B cell (primary cell): Measurements from ENCODE around the gene DNAJB6. TPM values are rescaled to one million over a fixed set of nuclear protein-coding genes. Genes with fewer than 3 reads are reported as not detected.

ENCODE experiments used
- ATAC-seq: fragments of 200-7000 bp; cut with Tn5 transposase; one replicate; pipeline ENCODE4 v1.10.0; 2021; ENCODE audit warnings: low read depth, mild to moderate bottlenecking, moderate number of reproducible peaks, moderate library complexity
- CTCF ChIA-PET: fragments of 350-600 bp; sonication (Branson Sonifier 250); formaldehyde crosslinking; loops from one replicate; lab custom pipeline; 2021; ENCODE audit warnings: antibody characterized with exemption, inconsistent platforms; lab: Charles Lee
- POLR2A ChIA-PET: fragments of 350-600 bp; sonication (Branson Sonifier 250); formaldehyde crosslinking; loops from one replicate; lab custom pipeline; 2021; ENCODE audit warnings: antibody characterized with exemption; lab: Charles Lee
- DNase-seq: peaks from one replicate; pipeline ENCODE4 v3.0.0; 2013
- H2AFZ ChIP-seq: 2 replicates; pipeline ENCODE4 v1.6.1; 2012; ENCODE audit warnings: mild to moderate bottlenecking, low read depth, low read length; ENCODE audit not compliant: insufficient read depth, poor library complexity, severe bottlenecking
- H3K27ac ChIP-seq, 2 donors: 1 replicate in 1 of 2; 2 replicates in 1 of 2; pipeline ENCODE4 v1.5.1; 2012 to 2013; ENCODE audit warnings: low read length in 2 of 2, mild to moderate bottlenecking in 2 of 2, moderate library complexity in 1 of 2
- H3K27me3 ChIP-seq, 4 experiments: fragments of 200-600 bp in 1 of 4; sonication (generic) in 1 of 4; replicated peaks in 1 of 4; 1 replicate in 2 of 4; 2 replicates in 2 of 4; pipeline versions ENCODE4 v1.6.1 to v1.7.0; 2013 to 2016; ENCODE audit warnings: low read length in 3 of 4, mild to moderate bottlenecking in 2 of 4, mixed read lengths in 1 of 4, moderate library complexity in 1 of 4; ENCODE audit not compliant: insufficient read depth in 4 of 4, control insufficient read depth in 3 of 4; ENCODE audit errors: control extremely low read depth in 1 of 4
- H3K36me3 ChIP-seq, 2 experiments: replicated peaks in 1 of 2; 1 replicate in 1 of 2; 2 replicates in 1 of 2; pipeline versions ENCODE4 v1.6.1 to v1.7.1; 2013; ENCODE audit warnings: low read length in 1 of 2; ENCODE audit not compliant: insufficient read depth in 2 of 2, control insufficient read depth in 1 of 2; ENCODE audit errors: control extremely low read depth in 1 of 2, extremely low read depth in 1 of 2
- H3K4me1 ChIP-seq, 2 donors: fragments of 200-600 bp in 1 of 2; sonication (generic) in 1 of 2; 1 replicate in 1 of 2; 2 replicates in 1 of 2; pipeline versions ENCODE4 v1.5.1 to v1.6.1; 2013 to 2017; ENCODE audit warnings: low read length in 2 of 2; ENCODE audit not compliant: control insufficient read depth in 2 of 2, insufficient read depth in 2 of 2
- H3K4me2 ChIP-seq: replicated peaks from 2 replicates; pipeline ENCODE3; 2012; ENCODE audit warnings: mild to moderate bottlenecking, low read depth, low read length; ENCODE audit not compliant: poor library complexity, severe bottlenecking
- H3K4me3 ChIP-seq, 5 experiments: fragments of 200-600 bp in 1 of 5; sonication (generic) in 1 of 5; 1 replicate in 3 of 5; 2 replicates in 2 of 5; pipeline versions ENCODE4 v1.5.1 to v1.7.0; 2011 to 2016; ENCODE audit warnings: low read length in 4 of 5, mild to moderate bottlenecking in 4 of 5, low read depth in 2 of 5, control low read depth in 1 of 5, moderate library complexity in 1 of 5; ENCODE audit not compliant: insufficient read depth in 1 of 5; ENCODE audit errors: control extremely low read depth in 1 of 5, extremely low read depth in 1 of 5
- H3K79me2 ChIP-seq: fragments of 200-600 bp; sonication (generic); one replicate; pipeline ENCODE4 v1.6.0; 2016; ENCODE audit warnings: low read length; ENCODE audit not compliant: control insufficient read depth, insufficient read depth
- H3K9ac ChIP-seq: fragments of 200-600 bp; sonication (generic); 2 replicates; pipeline ENCODE4 v1.6.1; 2017; ENCODE audit warnings: mild to moderate bottlenecking, low read length, moderate library complexity
- H3K9me3 ChIP-seq, 3 donors: one replicate each; pipeline versions ENCODE4 v1.6.1 to v1.7.1; 2013; ENCODE audit warnings: low read length in 2 of 3; ENCODE audit not compliant: control insufficient read depth in 2 of 3, insufficient read depth in 1 of 3; ENCODE audit errors: control extremely low read depth in 1 of 3
- H4K20me1 ChIP-seq: 2 replicates; pipeline ENCODE4 v1.6.0; 2012; ENCODE audit warnings: mild to moderate bottlenecking, low read length; ENCODE audit not compliant: insufficient read depth, control insufficient read depth, poor library complexity, severe bottlenecking
- H3K27ac Mint-ChIP-seq: one replicate; pipeline ENCODE4 v1.8.0; 2021; ENCODE audit warnings: mixed read lengths
- H3K27me3 Mint-ChIP-seq: one replicate; pipeline ENCODE4 v1.8.0; 2021; ENCODE audit warnings: mixed read lengths
- H3K4me1 Mint-ChIP-seq: one replicate; pipeline ENCODE4 v1.8.0; 2021; ENCODE audit warnings: mixed read lengths
- H3K4me3 Mint-ChIP-seq: one replicate; pipeline ENCODE4 v1.8.0; 2021; ENCODE audit warnings: mixed read lengths
- H3K9me3 Mint-ChIP-seq: one replicate; pipeline ENCODE4 v1.8.0; 2022; ENCODE audit warnings: mixed read lengths; ENCODE audit not compliant: insufficient read depth
- CTCF ChIP-seq: fragments of 200-600 bp; IDR thresholded peaks from one replicate; pipeline ENCODE4 v1.8.0; 2022; ENCODE audit warnings: antibody characterized with exemption, mild to moderate bottlenecking
- EZH2 ChIP-seq: IDR thresholded peaks from 2 replicates; pipeline ENCODE4 v1.6.1; 2012; ENCODE audit warnings: borderline replicate concordance, low read depth, mild to moderate bottlenecking, moderate library complexity, low read length; ENCODE audit not compliant: insufficient read depth, poor library complexity, severe bottlenecking
- WGBS: methylation state at CpG from one replicate; pipeline ENCODE4 v1.1.5; 2013; ENCODE audit warnings: missing lambda C conversion rate; ENCODE audit not compliant: insufficient coverage; 5-methylcytosine and 5-hydroxymethylcytosine counted together
- intact Hi-C: fragments of 100-400 bp; cut with micrococcal nuclease; formaldehyde crosslinking; loops from one replicate; pipeline ENCODE4 v1.10.0; 2022
- polyA plus RNA-seq: library from polyadenylated mRNA; depleted of rRNA; stranded (reverse); fragments of >200 nt; gene quantifications from 2 replicates; pipeline ENCODE4 v1.2.3, GENCODE V29; 2012
- total RNA-seq, 2 donors: library from RNA; stranded (reverse); fragments of 120-200 nt in 1 of 2; gene quantifications; 1 replicate in 1 of 2; 2 replicates in 1 of 2; pipeline versions ENCODE4 v1.2.3 to v1.2.4, GENCODE V29; 2013 to 2022

DNAJB6 gene
- total and polyA plus RNA-seq, 2 donors (not counting 1 experiment from before 2014, with no cell fraction given): 22.4 to 116 TPM

GRCh38 chr7:157410831-157411556 is 74.2 kb downstream of the DNAJB6 start:
- Mint-ChIP-seq H3K27me3 (no peaks in the 10 kb centered on the region), H3K4me3 (no peak overlapping the region), H3K9me3 (no peaks in the 10 kb centered on the region), H3K27ac (peak overlapping the region; percentile 26), H3K4me1 (no peaks in the 10 kb centered on the region)
- Histone ChIP-seq H2AFZ (no peak overlapping the region), H3K9ac (no peak overlapping the region), H3K4me1 (no peaks in the 10 kb centered on the region), H4K20me1 (peaks cover 12% of the 10 kb centered on the region), H3K4me3 (no peak overlapping the region), H3K36me3 (peaks cover 0 to 24% of the 10 kb centered on the region in 2 experiments), H3K27me3 (no peaks in the 10 kb centered on the region), H3K79me2 (peaks cover 8% of the 10 kb centered on the region), H3K27ac (no peak overlapping the region), H3K4me2 (no peak overlapping the region), H3K9me3 (no peaks in the 10 kb centered on the region)
- ATAC-seq (no peak), DNase-seq (no peak)
- TF ChIP-seq EZH2: no peak
- no peak for TF ChIP-seq CTCF
- POLR2A ChIA-PET: no interaction called here
- intact Hi-C loops: no loop called here
- WGBS: 97% methylated on average over 30 of the region's 33 CpGs
- CTCF ChIA-PET: no interaction called here

GRCh38 chr7:157411580-157411979 is 74.8 kb downstream of the DNAJB6 start:
- Mint-ChIP-seq H3K4me1 (no peaks in the 10 kb centered on the region), H3K27ac (no peak overlapping the region), H3K27me3 (no peaks in the 10 kb centered on the region), H3K9me3 (no peaks in the 10 kb centered on the region), H3K4me3 (no peak overlapping the region)
- Histone ChIP-seq H2AFZ (no peak overlapping the region), H3K4me2 (no peak overlapping the region), H4K20me1 (peaks cover 7% of the 10 kb centered on the region), H3K79me2 (peaks cover 4% of the 10 kb centered on the region), H3K4me3 (no peak overlapping the region), H3K36me3 (peaks cover 0 to 28% of the 10 kb centered on the region in 2 experiments), H3K4me1 (no peaks in the 10 kb centered on the region), H3K27ac (no peak overlapping the region), H3K9me3 (no peaks in the 10 kb centered on the region), H3K9ac (no peak overlapping the region), H3K27me3 (no peaks in the 10 kb centered on the region)
- intact Hi-C loops: no loop called here
- CTCF ChIA-PET: no interaction called here
- TF ChIP-seq CTCF: no peak
- no peak for TF ChIP-seq EZH2
- POLR2A ChIA-PET: no interaction called here
- no peak for DNase-seq
- 87% methylated on average over 18 of the region's 19 CpGs for WGBS
- no peak for ATAC-seq
